Esophagus muscularis mucosa (tissue), 4 donors: ENCODE results near the gene PKHD1. TPM values are rescaled to one million over a fixed set of nuclear protein-coding genes. Genes with fewer than 3 reads are reported as not detected.
"Not testable (repeated sequence)": the region's sequence is repeated elsewhere in the genome, so short reads cannot be mapped to it uniquely, and the experiment has no call there.

ENCODE experiments used
- DNase-seq: peaks from one replicate; pipeline ENCODE4 v3.0.0-alpha.2; 2017; ENCODE audit errors: extremely low spot score
- H3K27ac ChIP-seq, 4 donors: fragments of 200-600 bp; sonication (generic); replicated peaks in 1 of 4; 1 replicate in 3 of 4; 2 replicates in 1 of 4; pipeline ENCODE4 v1.5.1; 2016 to 2019; ENCODE audit warnings: mild to moderate bottlenecking in 1 of 4
- H3K27me3 ChIP-seq, 4 donors: fragments of 200-600 bp; sonication (generic); one replicate each; pipeline versions ENCODE4 v1.5.1 to v1.6.0; 2016 to 2019
- H3K36me3 ChIP-seq, 4 donors: fragments of 200-600 bp; sonication (generic); one replicate each; pipeline ENCODE4 v1.5.1; 2016 to 2019
- H3K4me1 ChIP-seq, 4 donors: fragments of 200-600 bp; sonication (generic); one replicate each; pipeline ENCODE4 v1.5.1; 2016 to 2019
- H3K4me3 ChIP-seq, 4 donors: fragments of 200-600 bp; sonication (generic); 1 replicate in 2 of 4; 2 replicates in 2 of 4; pipeline ENCODE4 v1.5.1; 2016 to 2019; ENCODE audit warnings: mild to moderate bottlenecking in 4 of 4, moderate library complexity in 1 of 4
- H3K9me3 ChIP-seq, 4 donors: fragments of 200-600 bp; sonication (generic); 1 replicate in 3 of 4; 2 replicates in 1 of 4; pipeline ENCODE4 v1.5.1; 2016 to 2019
- CTCF ChIP-seq, 3 experiments: fragments of 200-600 bp in 2 of 3; fragments of 450-650 bp in 1 of 3; sonication (generic) in 2 of 3; IDR thresholded peaks; one replicate each; pipeline ENCODE4 v1.5.1; 2017 to 2019; ENCODE audit warnings: antibody characterized with exemption in 3 of 3, mild to moderate bottlenecking in 2 of 3, moderate library complexity in 1 of 3
- EP300 ChIP-seq: sonication (generic); formaldehyde crosslinking; IDR thresholded peaks from one replicate; pipeline ENCODE4 v1.6.1; 2017; ENCODE audit warnings: antibody characterized with exemption
- POLR2A ChIP-seq: fragments of 450-650 bp; IDR thresholded peaks from one replicate; pipeline ENCODE4 v1.6.1; 2017; ENCODE audit warnings: antibody characterized with exemption, moderate library complexity, mild to moderate bottlenecking, low read depth
- POLR2AphosphoS5 ChIP-seq, 2 donors: sonication (generic); formaldehyde crosslinking; IDR thresholded peaks; one replicate each; pipeline ENCODE4 v1.6.1; 2017; ENCODE audit warnings: antibody characterized with exemption in 2 of 2
- WGBS: methylation state at CpG from one replicate; pipeline ENCODE4 v1.1.5; 2018; 5-methylcytosine and 5-hydroxymethylcytosine counted together
- intact Hi-C: fragments of 100-400 bp; cut with DNase I; formaldehyde crosslinking; loops from one replicate; pipeline ENCODE4 v1.15.1; 2023
- total RNA-seq, 4 donors: library from RNA; depleted of rRNA; stranded (reverse); fragments of >200 nt; gene quantifications; one replicate each; pipeline versions ENCODE4 v1.1.0 to v1.2.1, GENCODE V29; 2016

The PKHD1 gene
- total RNA-seq, 4 donors from 2014 or later = under 0.01 TPM; not detected in 3

- no peaks in the 10 kb centered on the region for H3K9me3 ChIP-seq
- DNase-seq = no peak
- no peak for TF ChIP-seq POLR2A
- no peak for TF ChIP-seq POLR2AphosphoS5 (IDR thresholded peaks at IDR 0.05)
- no peak for TF ChIP-seq EP300
- no peak for TF ChIP-seq CTCF (IDR thresholded peaks at IDR 0.05)
- intact Hi-C loops = loop anchor here (10.0 kb wide), 1 partner anchor 168 kb away; no protein-coding TSS in a partner anchor
- H3K4me1 ChIP-seq = peaks cover 0 to 3% (median 0%) of the 10 kb centered on the region in 4 donors
- no peaks in the 10 kb centered on the region for H3K27me3 ChIP-seq
- no peak overlapping the region for H3K4me3 ChIP-seq
- H3K27ac ChIP-seq = no peak overlapping the region
- H3K36me3 ChIP-seq = no peaks in the 10 kb centered on the region
These were observed 230.9 kb downstream of the PKHD1 start for GRCh38 chr6:51856508-51856907.

DNA sequence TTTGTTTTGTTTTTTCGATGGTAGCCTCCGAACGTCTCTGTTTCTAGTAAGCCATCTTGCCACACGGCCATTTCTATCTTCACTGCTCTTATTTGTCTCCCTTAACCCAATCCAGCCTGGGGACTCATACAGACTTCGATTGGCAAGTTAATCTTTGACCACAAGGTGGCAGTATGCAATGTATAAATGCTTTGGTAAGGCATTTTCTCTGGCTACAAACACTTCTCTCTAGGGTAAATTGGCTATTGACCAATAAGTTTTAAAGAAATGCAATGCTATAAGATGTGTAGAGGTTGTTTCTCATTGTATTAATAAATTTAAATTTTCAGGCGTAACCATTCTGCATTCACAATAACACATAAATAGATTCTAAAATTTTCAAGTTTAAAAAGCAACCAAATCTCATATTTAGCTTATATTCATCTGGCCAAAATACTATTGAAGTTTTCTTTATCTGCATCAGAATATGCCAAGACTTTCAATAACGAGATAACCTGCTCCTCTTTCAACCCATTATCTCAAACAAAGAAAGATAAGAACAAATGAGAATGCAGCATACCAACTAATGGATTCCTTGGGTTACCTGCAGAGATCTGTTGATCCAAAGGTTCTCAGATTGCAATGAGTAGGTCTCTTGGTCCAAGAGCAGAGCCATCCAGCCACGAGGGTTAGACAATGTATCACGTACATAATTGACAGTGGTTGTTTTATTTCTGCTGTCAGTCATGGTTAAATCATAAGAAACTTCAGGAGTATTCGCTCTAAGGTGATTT, 231.9 kb downstream of the PKHD1 start:
- no peaks in the 10 kb centered on the region for H3K27me3 ChIP-seq
- intact Hi-C loops = loop anchor here (10.0 kb wide), 1 partner anchor 169 kb away; no protein-coding TSS in a partner anchor
- no peak for DNase-seq
- WGBS = 46% methylated on average over 10 of the region's 10 CpGs
- TF ChIP-seq EP300 (no peak), POLR2AphosphoS5 (IDR thresholded peaks at IDR 0.05) (no peak), POLR2A (no peak), CTCF (IDR thresholded peaks at IDR 0.05) (peak; percentile 52 to 70 (median 62))
- H3K36me3 ChIP-seq = no peaks in the 10 kb centered on the region
- H3K4me1 ChIP-seq = peaks cover 0 to 3% (median 0%) of the 10 kb centered on the region in 4 donors
- H3K9me3 ChIP-seq = no peaks in the 10 kb centered on the region
- no peak overlapping the region for H3K27ac ChIP-seq
- H3K4me3 ChIP-seq = no peak overlapping the region

GRCh38 chr6:51854876-51855275, 232.5 kb downstream of the PKHD1 start:
- WGBS = 87% methylated on average over 16 of the region's 16 CpGs
- Histone ChIP-seq H3K36me3 (no peaks in the 10 kb centered on the region), H3K9me3 (no peaks in the 10 kb centered on the region), H3K4me1 (peaks cover 0 to 3% (median 0%) of the 10 kb centered on the region in 4 donors), H3K4me3 (no peak overlapping the region), H3K27ac (no peak overlapping the region), H3K27me3 (no peaks in the 10 kb centered on the region)
- intact Hi-C loops = loop anchor here (10.0 kb wide), 1 partner anchor 170 kb away; no protein-coding TSS in a partner anchor
- no peak for DNase-seq
- TF ChIP-seq CTCF (IDR thresholded peaks at IDR 0.05) (no peak), POLR2AphosphoS5 (IDR thresholded peaks at IDR 0.05) (no peak)

DNA sequence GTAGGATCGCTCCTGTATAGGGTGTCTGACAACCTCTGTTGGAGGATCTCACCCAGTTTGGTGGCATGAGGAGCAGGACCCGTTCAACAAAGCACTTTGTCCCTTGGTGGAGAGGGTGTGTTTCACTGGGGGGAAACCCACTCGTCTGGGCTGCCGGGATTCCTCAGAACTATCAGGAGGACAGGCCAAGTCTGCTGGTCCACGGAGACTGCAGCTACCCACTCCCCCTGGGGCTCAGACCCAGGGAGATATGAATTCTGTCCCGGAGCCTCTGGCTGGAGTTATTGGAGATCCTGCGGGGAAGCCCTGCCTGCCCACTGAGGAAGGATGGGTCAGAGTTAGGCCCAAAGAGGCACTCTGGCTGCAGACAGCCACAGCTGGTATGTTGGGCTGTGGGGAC, 233.1 kb downstream of the PKHD1 start:
- DNase-seq = no peak
- TF ChIP-seq EP300 (no peak), POLR2AphosphoS5 (IDR thresholded peaks at IDR 0.05) (no peak), CTCF (IDR thresholded peaks at IDR 0.05) (no peak), POLR2A (no peak)
- Histone ChIP-seq H3K9me3 (no peaks in the 10 kb centered on the region), H3K4me1 (peaks cover 0 to 3% (median 0%) of the 10 kb centered on the region in 4 donors), H3K4me3 (no peak overlapping the region), H3K27ac (no peak overlapping the region), H3K27me3 (no peaks in the 10 kb centered on the region), H3K36me3 (no peaks in the 10 kb centered on the region)
- 95% methylated on average over 3 of the region's 7 CpGs for WGBS
- intact Hi-C loops = loop anchor here (10.0 kb wide), 1 partner anchor 170 kb away; no protein-coding TSS in a partner anchor

GRCh38 chr6:51853109-51853508, 234.3 kb downstream of the PKHD1 start:
- not testable (repeated sequence) for H3K27me3 ChIP-seq, H3K27ac ChIP-seq, H3K4me3 ChIP-seq, H3K4me1 ChIP-seq, H3K36me3 ChIP-seq, DNase-seq, H3K9me3 ChIP-seq
- WGBS = 83% methylated on average over 1 of the region's 1 CpG
- intact Hi-C loops = loop anchor here (10.0 kb wide), 1 partner anchor 172 kb away; no protein-coding TSS in a partner anchor
